NCI-H1417 (cell line): ENCODE data around the gene ARHGEF2.
"Not testable (repeated sequence)": the region's sequence is repeated elsewhere in the genome, so short reads cannot be mapped to it uniquely, and the experiment has no call there.

ENCODE experiments used
- DNase-seq, 3 experiments: peaks; one replicate each; lab custom pipeline; 2025; lab: John Stamatoyannopoulos, UW

ARHGEF2 gene

GRCh38 chr1:155942578-155943141, 35.7 kb downstream of the ARHGEF2 start:
- no peak for DNase-seq

GRCh38 chr1:155941845-155942531, 36.4 kb downstream of the ARHGEF2 start:
- no peak for DNase-seq

- no peak for DNase-seq
Observed at GRCh38 chr1:155940993-155941844, 37.1 kb downstream of the ARHGEF2 start, which contains the start of gene RXFP4. RXFP4 (plus strand) TSS chr1:155941638; CDS start chr1:155941710, 72 bp downstream.

GRCh38 chr1:155940482-155940992, 37.8 kb downstream of the ARHGEF2 start:
- peak in 2 of 3 experiments; percentile 17 to 50 for DNase-seq

- peak; percentile 52 to 84 (median 73) for DNase-seq
Observed at GRCh38 chr1:155938220-155938627, 40.1 kb downstream of the ARHGEF2 start.

GRCh38 chr1:155934936-155935590, 43.3 kb downstream of the ARHGEF2 start:
- DNase-seq = peak in 2 of 3 experiments; percentile 53 to 77

- peak; percentile 98 to 100 (median 100) for DNase-seq
Observed at GRCh38 chr1:155934097-155934935, 44.0 kb downstream of the ARHGEF2 start, which contains the start of gene KHDC4. KHDC4 (minus strand) TSS chr1:155934413; CDS start chr1:155934373, 40 bp downstream.

GRCh38 chr1:155933591-155934096, 44.7 kb downstream of the ARHGEF2 start:
- DNase-seq = peak in 2 of 3 experiments; percentile 19 to 52

- no peak for DNase-seq
Observed at GRCh38 chr1:155932487-155932886, 45.9 kb downstream of the ARHGEF2 start.

- DNase-seq = no peak
Observed at GRCh38 chr1:155932081-155932480, 46.3 kb downstream of the ARHGEF2 start.

GRCh38 chr1:155931332-155932038, 46.9 kb downstream of the ARHGEF2 start:
- DNase-seq = no peak

GRCh38 chr1:155930725-155931124, 47.6 kb downstream of the ARHGEF2 start:
- DNase-seq = not testable (repeated sequence)

- no peak for DNase-seq
Observed at GRCh38 chr1:155929057-155929456, 49.3 kb downstream of the ARHGEF2 start.

- no peak for DNase-seq
Observed at GRCh38 chr1:155925506-155925905, 52.8 kb downstream of the ARHGEF2 start.

GRCh38 chr1:155920717-155921116, 57.6 kb downstream of the ARHGEF2 start:
- no peak for DNase-seq

GRCh38 chr1:155919801-155920200, 58.5 kb downstream of the ARHGEF2 start:
- DNase-seq = no peak

- DNase-seq = no peak
Observed at GRCh38 chr1:155918660-155919059, 59.7 kb downstream of the ARHGEF2 start.

- no peak for DNase-seq
Observed at GRCh38 chr1:155913969-155914757, 64.2 kb downstream of the ARHGEF2 start.

- peak in 1 of 3 experiments; percentile 56 for DNase-seq
Observed at GRCh38 chr1:155912056-155912536, 66.3 kb downstream of the ARHGEF2 start.
